GM18502 (cell line): Measurements from ENCODE around the gene CLRN1.

Source experiments
- ATAC-seq: cut with Tn5 transposase; IDR thresholded peaks from one replicate; pipeline ENCODE4 v1.9.1; 2021; ENCODE audit warnings: mild to moderate bottlenecking; ENCODE audit not compliant: unreplicated experiment, poor library complexity

CLRN1 gene

GRCh38 chr3:150878996-150879575 lies 93.4 kb downstream of the CLRN1 start:
- ATAC-seq: no peak

DNA sequence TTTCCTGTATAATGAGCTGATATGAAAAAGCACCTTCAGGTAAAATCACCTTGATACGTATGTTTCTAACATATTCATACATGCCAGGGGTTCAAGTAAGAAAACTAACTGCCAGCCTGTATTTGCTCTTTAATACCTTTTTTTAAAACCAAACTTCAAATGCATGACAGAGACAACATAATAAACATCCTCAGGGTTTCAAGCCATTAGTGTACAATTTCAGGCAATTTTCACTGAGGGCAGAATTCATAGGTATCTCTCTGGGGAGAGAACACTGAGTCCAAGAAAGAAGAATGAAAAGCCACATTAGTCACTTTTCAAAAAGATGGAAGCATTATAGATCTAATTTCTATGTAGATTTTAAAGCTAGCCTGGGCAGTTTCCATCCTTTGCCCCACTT lies 94.2 kb downstream of the CLRN1 start:
- ATAC-seq: no peak

DNA sequence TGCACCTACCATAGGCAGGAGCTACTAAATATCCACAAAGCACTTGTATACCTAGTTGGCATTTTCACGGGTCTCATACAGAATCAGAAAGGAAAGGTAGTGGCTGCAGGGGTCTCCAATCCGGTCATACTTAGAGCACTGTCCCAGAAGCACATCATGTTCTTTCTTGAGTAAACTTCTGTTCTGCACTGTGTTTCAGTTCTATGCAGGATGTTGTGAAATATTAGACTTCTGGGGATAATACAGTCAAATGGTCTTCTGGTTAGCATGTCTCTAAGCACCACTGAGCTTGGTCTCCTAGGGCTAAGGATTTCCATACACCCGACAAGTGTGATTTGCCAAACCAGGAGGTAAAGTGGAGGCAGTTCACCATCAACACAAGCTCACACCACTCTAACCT lies 95.2 kb downstream of the CLRN1 start:
- no peak for ATAC-seq

- ATAC-seq: no peak
Observed at GRCh38 chr3:150876611-150877265, 95.8 kb downstream of the CLRN1 start.
